CD4-positive, alpha-beta T cell treated with Interleukin-21 for 1 hour (primary cell): ENCODE measurements around the gene RNF212.

Source experiments
- DNase-seq: peaks from one replicate; pipeline ENCODE4 v3.0.0-alpha.2; 2020

RNF212 gene

GRCh38 chr4:1112821-1113182 lies 562 bp downstream of the RNF212 start:
- DNase-seq, result no peak

- no peak for DNase-seq
Measured at GRCh38 chr4:1112174-1112820, 1.1 kb downstream of the RNF212 start.

GRCh38 chr4:1111259-1111809 lies 2.0 kb downstream of the RNF212 start:
- DNase-seq, result no peak

- DNase-seq, result no peak
Measured at GRCh38 chr4:1109898-1110506, 3.4 kb downstream of the RNF212 start.

GRCh38 chr4:1109333-1109732 lies 4.0 kb downstream of the RNF212 start:
- no peak for DNase-seq

GRCh38 chr4:1105662-1106061 lies 7.7 kb downstream of the RNF212 start:
- no peak for DNase-seq

GRCh38 chr4:1105067-1105466 lies 8.3 kb downstream of the RNF212 start:
- DNase-seq, result no peak

- DNase-seq, result no peak
Measured at GRCh38 chr4:1104647-1105046, 8.7 kb downstream of the RNF212 start.

GRCh38 chr4:1099684-1100335 lies 13.6 kb downstream of the RNF212 start:
- DNase-seq, result no peak

- DNase-seq, result no peak
Measured at GRCh38 chr4:1099270-1099669, 14.1 kb downstream of the RNF212 start.

GRCh38 chr4:1098311-1098925 lies 14.9 kb downstream of the RNF212 start:
- no peak for DNase-seq

GRCh38 chr4:1097553-1097952 lies 15.8 kb downstream of the RNF212 start:
- no peak for DNase-seq

- no peak for DNase-seq
Measured at GRCh38 chr4:1096841-1097240, 16.5 kb downstream of the RNF212 start.

- DNase-seq, result no peak
Measured at GRCh38 chr4:1094336-1094690, 19.1 kb downstream of the RNF212 start.

- DNase-seq, result no peak
Measured at GRCh38 chr4:1093391-1094335, 19.7 kb downstream of the RNF212 start.

GRCh38 chr4:1092983-1093361 lies 20.4 kb downstream of the RNF212 start:
- no peak for DNase-seq

GRCh38 chr4:1092026-1092982 lies 21.1 kb downstream of the RNF212 start:
- no peak for DNase-seq

- DNase-seq, result no peak
Measured at GRCh38 chr4:1091561-1091995, 21.8 kb downstream of the RNF212 start.

GRCh38 chr4:1090465-1091440 lies 22.6 kb downstream of the RNF212 start:
- no peak for DNase-seq

- no peak for DNase-seq
Measured at GRCh38 chr4:1090036-1090435, 23.3 kb downstream of the RNF212 start.
